Femur (tissue), 1 donor: Measurements from ENCODE around the gene TRAIP.
"Not testable (repeated sequence)": the region's sequence is repeated elsewhere in the genome, so short reads cannot be mapped to it uniquely, and the experiment has no call there.

Experiments
- DNase-seq: peaks from one replicate; pipeline ENCODE4 v3.0.0-alpha.2; 2017

TRAIP gene

DNA sequence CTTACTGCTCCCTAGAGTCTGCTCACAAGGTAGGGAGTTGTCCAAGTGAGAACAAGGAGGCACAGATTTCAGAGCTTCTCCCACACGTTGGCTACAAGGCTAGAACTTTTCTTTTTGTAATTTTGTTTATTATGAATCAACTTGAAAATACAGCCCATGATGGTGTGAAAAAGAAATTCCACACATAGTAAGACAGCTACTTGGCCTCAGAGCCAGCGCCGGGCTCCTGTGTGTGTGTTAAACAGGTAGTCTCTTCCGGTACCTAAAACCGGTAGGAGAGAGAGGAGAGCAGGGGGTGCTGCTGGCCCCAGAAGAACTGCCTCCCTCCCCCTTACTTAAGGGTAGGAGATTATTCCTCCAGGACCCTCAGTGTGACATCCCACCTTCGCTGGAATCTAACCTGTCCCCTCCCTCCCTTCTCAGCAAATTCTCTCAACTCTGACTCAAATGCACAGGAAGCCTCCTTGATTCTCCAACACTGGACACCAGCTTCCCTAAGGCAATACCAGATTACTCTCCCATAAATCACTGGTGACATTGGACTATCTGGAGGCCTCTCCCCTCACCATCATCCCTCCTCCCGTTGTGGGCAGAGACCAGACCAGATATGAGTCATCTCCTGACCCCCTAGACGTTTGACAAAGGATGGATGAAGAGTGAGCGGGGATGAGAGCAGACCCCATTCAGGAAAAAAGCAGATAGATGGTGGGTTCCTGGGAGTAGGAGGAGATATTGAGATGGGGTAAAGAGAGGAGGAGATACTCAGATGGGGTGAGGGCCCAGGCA is 65.5 kb downstream of the TRAIP start:
- no peak for DNase-seq

GRCh38 chr3:49788056-49788455 is 68.3 kb downstream of the TRAIP start:
- DNase-seq: no peak

- no peak for DNase-seq
Measured at GRCh38 chr3:49787536-49787935, 68.8 kb downstream of the TRAIP start.

- DNase-seq: no peak
Measured at GRCh38 chr3:49787182-49787464, 69.2 kb downstream of the TRAIP start.

- DNase-seq: peak; percentile 100
Measured at GRCh38 chr3:49786357-49787181, 69.8 kb downstream of the TRAIP start, which contains the start of gene IP6K1. TSS of gene IP6K1 (minus strand) at chr3:49786542. CDS start at chr3:49748040, 38,502 bp downstream.

GRCh38 chr3:49785565-49786356 is 70.6 kb downstream of the TRAIP start:
- peak; percentile 69 for DNase-seq

DNA sequence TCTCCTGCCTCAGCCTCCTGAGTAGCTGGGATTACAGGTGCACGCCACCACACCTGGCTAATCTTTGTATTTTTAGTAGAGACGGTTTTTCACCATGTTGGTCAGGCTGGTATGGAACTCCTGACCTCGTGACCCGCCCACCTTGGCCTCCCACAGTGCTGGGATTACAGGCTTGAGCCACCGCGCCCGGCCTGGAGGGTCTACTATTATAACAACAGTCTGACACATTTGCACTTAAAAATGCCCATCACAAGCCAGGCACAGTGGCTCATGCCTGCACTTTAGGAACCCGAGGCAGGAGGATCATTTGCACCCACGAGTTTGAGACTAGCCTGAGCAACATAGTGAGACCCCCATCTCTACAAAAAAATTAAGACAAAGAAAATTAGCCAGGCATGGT is 74.1 kb downstream of the TRAIP start:
- not testable (repeated sequence) for DNase-seq

GRCh38 chr3:49781415-49782199 is 74.8 kb downstream of the TRAIP start:
- DNase-seq: no peak

DNA sequence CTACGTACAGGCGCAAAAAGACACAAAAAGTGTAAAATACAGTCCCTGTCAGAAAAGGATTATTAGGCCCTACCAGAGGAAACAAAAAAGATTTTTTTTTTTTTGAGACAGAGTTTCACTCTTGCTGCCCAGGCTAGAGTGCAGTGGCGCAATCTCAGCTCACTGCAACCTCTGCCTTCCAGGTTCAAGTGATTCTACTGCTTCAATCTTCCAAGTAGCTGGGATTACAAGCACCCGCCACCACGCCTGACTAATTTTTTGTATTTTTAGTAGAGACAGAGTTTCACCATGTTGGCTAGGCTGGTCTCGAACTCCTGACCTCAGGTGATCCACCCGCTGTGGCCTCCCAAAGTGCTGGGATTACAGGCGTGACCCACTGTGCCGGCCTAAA is 75.4 kb downstream of the TRAIP start:
- not testable (repeated sequence) for DNase-seq

- no peak for DNase-seq
Measured at GRCh38 chr3:49780080-49780974, 76.0 kb downstream of the TRAIP start.

- DNase-seq: no peak
Measured at GRCh38 chr3:49779358-49780079, 76.8 kb downstream of the TRAIP start.
